Esophagus squamous epithelium (tissue), 5 donors: ENCODE data around the gene CLUH. TPM values are rescaled to one million over a fixed set of nuclear protein-coding genes. Genes with fewer than 3 reads are reported as not detected.

Experiments
- DNase-seq: peaks from one replicate; lab custom pipeline; 2025; lab: John Stamatoyannopoulos, UW
- H3K27ac ChIP-seq, 4 donors: fragments of 200-600 bp; sonication (generic); one replicate each; pipeline ENCODE4 v1.5.1; 2016 to 2019; ENCODE audit warnings: mild to moderate bottlenecking in 1 of 4
- H3K27me3 ChIP-seq, 4 donors: fragments of 200-600 bp; sonication (generic); 1 replicate in 3 of 4; 2 replicates in 1 of 4; pipeline versions ENCODE4 v1.5.1 to v1.6.0; 2017 to 2021; ENCODE audit warnings: antibody characterized with exemption in 1 of 4
- H3K36me3 ChIP-seq, 3 donors: fragments of 200-600 bp; sonication (generic); one replicate each; pipeline ENCODE4 v1.5.1; 2016 to 2019
- H3K4me1 ChIP-seq, 3 donors: fragments of 200-600 bp; sonication (generic); one replicate each; pipeline ENCODE4 v1.5.1; 2017 to 2019
- H3K4me3 ChIP-seq, 4 donors: fragments of 200-600 bp; sonication (generic); 1 replicate in 3 of 4; 2 replicates in 1 of 4; pipeline ENCODE4 v1.5.1; 2016 to 2019; ENCODE audit warnings: mild to moderate bottlenecking in 2 of 4, moderate library complexity in 1 of 4
- H3K9me3 ChIP-seq, 3 donors: fragments of 200-600 bp; sonication (generic); one replicate each; pipeline ENCODE4 v1.5.1; 2016 to 2019
- POLR2A ChIP-seq, 4 donors: fragments of 450-650 bp; IDR thresholded peaks; one replicate each; pipeline ENCODE4 v1.6.1; 2017; ENCODE audit warnings: antibody characterized with exemption in 4 of 4, mild to moderate bottlenecking in 4 of 4, moderate library complexity in 3 of 4
- WGBS, 2 donors: methylation state at CpG; one replicate each; pipeline ENCODE4 v1.1.5; 2018; 5-methylcytosine and 5-hydroxymethylcytosine counted together
- intact Hi-C: fragments of 100-400 bp; cut with DNase I; formaldehyde crosslinking; loops from one replicate; pipeline ENCODE4 v1.15.0; 2022
- total RNA-seq, 4 donors: library from RNA; depleted of rRNA; stranded (reverse); fragments of >200 nt; gene quantifications; one replicate each; pipeline ENCODE4 v1.1.0, GENCODE V29; 2016
- TF ChIP-seq, protein P1 (sequence below), 6 experiments: fragments of 450-650 bp in 4 of 6; fragments of 200-600 bp in 2 of 6; sonication (generic) in 2 of 6; IDR thresholded peaks; one replicate each; pipeline ENCODE4 v1.5.1; 2016 to 2019; ENCODE audit warnings: antibody characterized with exemption in 6 of 6, mild to moderate bottlenecking in 4 of 6, moderate library complexity in 4 of 6
- donor health status: DM: yes; HTN: yes; CAD: no.

CLUH gene
- total RNA-seq, 4 donors from 2014 or later: 89.2 to 164 (median 136) TPM

DNA sequence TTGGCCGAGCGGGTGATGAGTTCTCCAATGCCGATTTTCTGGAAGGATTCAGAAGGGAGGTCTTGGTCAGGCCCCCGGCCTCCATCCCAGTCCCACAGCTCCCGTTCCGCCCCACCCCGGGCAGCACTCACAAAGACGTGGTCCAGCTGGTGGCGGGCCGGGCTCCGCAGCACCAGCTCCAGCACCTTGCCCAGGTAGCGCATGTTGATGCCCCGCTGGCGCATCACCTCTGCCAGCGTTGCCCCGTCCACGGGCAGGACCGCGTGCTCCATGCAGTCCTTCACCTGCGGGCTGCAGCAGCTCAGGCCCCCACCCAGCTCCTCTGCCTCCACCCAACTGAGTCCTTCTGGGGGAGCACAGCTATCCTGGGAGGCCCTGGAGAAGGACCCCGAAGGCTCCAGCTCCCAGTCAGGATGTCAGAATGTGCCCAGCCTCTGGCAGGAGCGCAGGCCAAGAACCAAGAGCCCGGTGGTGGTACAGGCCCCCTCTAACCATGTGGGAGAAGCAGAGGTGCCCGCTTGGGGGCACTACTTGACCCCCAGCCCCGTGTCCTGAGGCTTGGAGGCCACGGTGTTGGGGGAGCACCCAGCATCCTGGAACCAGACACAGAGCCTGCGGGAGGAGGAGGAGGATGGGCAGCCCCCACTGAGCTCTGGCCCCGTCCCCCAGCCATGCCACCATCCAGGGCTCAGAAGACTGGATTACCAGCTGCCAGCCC is 16.2 kb downstream of the CLUH start:
- WGBS, 2 donors: 96% methylated on average over 8 of the region's 28 CpGs; no CpG with 5 or more reads in 1 of the 2 donors
- peaks cover 0 to 13% (median 0%) of the 10 kb centered on the region in 3 donors for H3K4me1 ChIP-seq
- no peaks in the 10 kb centered on the region for H3K9me3 ChIP-seq
- H3K4me3 ChIP-seq: no peak overlapping the region
- intact Hi-C loops: no loop called here
- TF ChIP-seq, protein P1, sequence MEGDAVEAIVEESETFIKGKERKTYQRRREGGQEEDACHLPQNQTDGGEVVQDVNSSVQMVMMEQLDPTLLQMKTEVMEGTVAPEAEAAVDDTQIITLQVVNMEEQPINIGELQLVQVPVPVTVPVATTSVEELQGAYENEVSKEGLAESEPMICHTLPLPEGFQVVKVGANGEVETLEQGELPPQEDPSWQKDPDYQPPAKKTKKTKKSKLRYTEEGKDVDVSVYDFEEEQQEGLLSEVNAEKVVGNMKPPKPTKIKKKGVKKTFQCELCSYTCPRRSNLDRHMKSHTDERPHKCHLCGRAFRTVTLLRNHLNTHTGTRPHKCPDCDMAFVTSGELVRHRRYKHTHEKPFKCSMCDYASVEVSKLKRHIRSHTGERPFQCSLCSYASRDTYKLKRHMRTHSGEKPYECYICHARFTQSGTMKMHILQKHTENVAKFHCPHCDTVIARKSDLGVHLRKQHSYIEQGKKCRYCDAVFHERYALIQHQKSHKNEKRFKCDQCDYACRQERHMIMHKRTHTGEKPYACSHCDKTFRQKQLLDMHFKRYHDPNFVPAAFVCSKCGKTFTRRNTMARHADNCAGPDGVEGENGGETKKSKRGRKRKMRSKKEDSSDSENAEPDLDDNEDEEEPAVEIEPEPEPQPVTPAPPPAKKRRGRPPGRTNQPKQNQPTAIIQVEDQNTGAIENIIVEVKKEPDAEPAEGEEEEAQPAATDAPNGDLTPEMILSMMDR (IDR thresholded peaks at IDR 0.05): no peak
- TF ChIP-seq POLR2A (IDR thresholded peaks at IDR 0.05): no peak
- H3K36me3 ChIP-seq: peaks cover 62 to 100% (median 64%) of the 10 kb centered on the region in 3 donors
- DNase-seq: no peak
- no peak overlapping the region for H3K27ac ChIP-seq
- no peaks in the 10 kb centered on the region for H3K27me3 ChIP-seq

DNA sequence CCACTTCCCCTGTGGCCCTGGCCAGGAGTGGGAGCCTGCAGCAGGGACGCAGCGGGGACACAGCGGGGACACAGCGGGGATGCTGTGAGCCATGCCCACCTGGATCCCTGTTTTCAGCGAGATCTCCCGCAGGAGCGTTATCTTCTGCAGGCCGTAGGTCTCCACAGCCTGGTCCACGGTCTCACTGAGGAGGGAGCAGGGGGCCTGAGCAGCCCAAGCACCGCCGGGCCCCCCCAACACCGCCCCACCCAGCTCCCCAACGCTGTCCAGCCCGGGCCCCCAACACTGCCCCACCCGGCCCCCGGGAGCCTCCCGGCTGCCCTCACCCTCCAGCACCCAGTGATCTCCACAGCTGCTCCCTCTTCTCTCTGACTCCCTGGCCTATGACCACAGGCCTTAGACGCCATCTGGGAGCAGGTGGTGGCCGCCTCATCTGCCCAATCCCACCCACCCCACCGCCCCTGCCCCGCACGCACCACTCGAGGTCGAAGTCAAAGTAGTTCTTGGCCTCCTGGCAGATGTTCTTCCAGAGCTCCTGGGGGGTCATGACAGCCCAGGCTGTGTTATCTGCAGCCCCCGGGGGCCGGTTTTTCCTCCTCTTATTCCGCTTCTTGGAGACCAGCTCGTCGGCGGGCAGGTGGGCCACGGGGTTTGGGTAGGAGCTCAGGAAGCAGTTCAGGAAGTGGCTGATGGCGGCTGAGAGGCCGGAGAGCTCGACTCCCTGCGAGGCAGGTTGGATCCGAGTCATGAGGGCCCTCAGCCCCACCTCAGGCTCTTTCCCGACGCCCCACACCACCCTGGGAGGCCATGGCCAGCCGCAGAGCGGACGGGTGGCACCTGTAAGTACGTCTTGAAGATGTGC is 17.0 kb downstream of the CLUH start:
- H3K4me3 ChIP-seq: no peak overlapping the region
- intact Hi-C loops: no loop called here

DNA sequence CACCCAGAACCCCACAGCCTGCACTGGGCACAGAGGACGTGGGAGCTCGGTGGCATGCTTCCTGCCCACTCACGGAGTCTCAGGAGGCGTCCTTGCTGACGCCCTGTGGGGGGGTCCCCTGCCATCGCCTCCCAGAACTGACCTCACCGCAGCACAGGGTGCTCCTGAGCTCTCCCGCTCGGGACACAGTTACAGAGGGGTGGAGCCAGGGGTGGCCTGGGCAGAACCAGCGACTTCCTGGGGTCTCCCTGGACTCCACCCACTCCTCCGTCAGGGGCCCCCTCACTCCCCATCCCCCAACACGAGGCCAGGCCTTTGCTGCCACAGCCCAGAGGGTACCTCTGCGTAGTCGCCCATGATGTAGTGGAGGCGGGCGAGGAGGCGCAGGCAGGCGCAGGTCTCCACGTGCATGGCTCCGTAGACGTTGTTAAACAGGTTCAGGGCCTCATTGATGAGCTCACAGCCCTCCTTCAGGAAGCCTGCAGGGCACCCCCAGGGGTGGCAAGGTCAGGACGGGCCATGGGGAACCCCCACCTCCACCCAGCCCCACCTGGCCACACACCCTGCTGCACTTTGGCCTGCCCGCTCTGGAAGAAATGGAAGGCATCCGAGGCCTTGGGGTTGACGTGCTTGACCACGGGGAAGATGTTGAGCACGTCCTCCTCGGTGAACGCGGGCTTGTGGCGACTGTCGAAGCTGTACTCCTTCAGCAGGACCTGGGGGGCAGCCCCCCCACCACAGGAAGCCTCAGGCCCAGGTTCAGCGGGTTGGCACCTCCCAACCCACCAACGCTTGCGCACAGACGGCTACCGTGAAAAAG is 17.8 kb downstream of the CLUH start:
- Histone ChIP-seq H3K27ac (no peak overlapping the region), H3K4me3 (no peak overlapping the region), H3K4me1 (peaks cover 0 to 21% (median 0%) of the 10 kb centered on the region in 3 donors), H3K9me3 (no peaks in the 10 kb centered on the region), H3K27me3 (no peaks in the 10 kb centered on the region), H3K36me3 (peaks cover 57 to 98% (median 57%) of the 10 kb centered on the region in 3 donors)
- intact Hi-C loops: no loop called here
- TF ChIP-seq, protein P1 (IDR thresholded peaks at IDR 0.05): no peak
- no peak for TF ChIP-seq POLR2A (IDR thresholded peaks at IDR 0.05)
- WGBS, 2 donors: no CpG with 5 or more reads among the region's 37 CpGs
- no peak for DNase-seq

More for the DNA sequence above, 17.0 kb downstream of the CLUH start:
- Histone ChIP-seq H3K4me1 (peaks cover 0 to 13% (median 0%) of the 10 kb centered on the region in 3 donors), H3K27ac (no peak overlapping the region), H3K27me3 (no peaks in the 10 kb centered on the region), H3K9me3 (no peaks in the 10 kb centered on the region), H3K36me3 (peaks cover 57 to 100% (median 57%) of the 10 kb centered on the region in 3 donors)
- 80 to 96% methylated on average over 2 to 11 of the region's 42 CpGs for WGBS, 2 donors
- TF ChIP-seq, protein P1 (IDR thresholded peaks at IDR 0.05): no peak
- TF ChIP-seq POLR2A (IDR thresholded peaks at IDR 0.05): no peak
- DNase-seq: no peak

DNA sequence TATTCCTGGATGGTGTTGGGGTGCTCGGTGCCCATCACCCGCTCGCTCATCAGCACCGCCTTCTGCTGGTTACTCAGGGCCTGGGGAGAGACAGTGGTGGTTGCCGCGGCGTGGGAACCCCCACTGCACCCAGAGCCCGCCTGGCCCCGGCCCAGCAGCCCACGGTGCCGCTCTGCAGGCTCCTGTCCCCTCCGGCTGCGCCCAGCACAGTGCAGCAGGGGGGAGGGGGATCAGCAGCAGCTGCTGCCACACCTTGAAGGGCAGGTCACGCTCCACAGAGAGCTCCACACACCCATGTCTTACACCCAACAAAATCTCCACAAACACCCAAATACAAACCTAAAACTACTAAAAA is 18.8 kb downstream of the CLUH start:
- Histone ChIP-seq H3K4me3 (no peak overlapping the region), H3K4me1 (peaks cover 0 to 32% (median 0%) of the 10 kb centered on the region in 3 donors), H3K27me3 (no peaks in the 10 kb centered on the region), H3K27ac (no peak overlapping the region), H3K9me3 (no peaks in the 10 kb centered on the region), H3K36me3 (peaks cover 48 to 93% (median 54%) of the 10 kb centered on the region in 3 donors)
- 86% methylated on average over 9 of the region's 14 CpGs; no CpG with 5 or more reads in 1 of the 2 donors for WGBS, 2 donors
- intact Hi-C loops: no loop called here
- no peak for TF ChIP-seq POLR2A (IDR thresholded peaks at IDR 0.05)
- TF ChIP-seq, protein P1 (IDR thresholded peaks at IDR 0.05): no peak
- no peak for DNase-seq
